Measurements from ENCODE around the gene MICALL2. TPM values are rescaled to one million over a fixed set of nuclear protein-coding genes. Genes with fewer than 3 reads are reported as not detected.

MICALL2 gene
- total and polyA plus RNA-seq, 4 donors, result 19.0 to 70.6 (median 41.0) TPM

DNA sequence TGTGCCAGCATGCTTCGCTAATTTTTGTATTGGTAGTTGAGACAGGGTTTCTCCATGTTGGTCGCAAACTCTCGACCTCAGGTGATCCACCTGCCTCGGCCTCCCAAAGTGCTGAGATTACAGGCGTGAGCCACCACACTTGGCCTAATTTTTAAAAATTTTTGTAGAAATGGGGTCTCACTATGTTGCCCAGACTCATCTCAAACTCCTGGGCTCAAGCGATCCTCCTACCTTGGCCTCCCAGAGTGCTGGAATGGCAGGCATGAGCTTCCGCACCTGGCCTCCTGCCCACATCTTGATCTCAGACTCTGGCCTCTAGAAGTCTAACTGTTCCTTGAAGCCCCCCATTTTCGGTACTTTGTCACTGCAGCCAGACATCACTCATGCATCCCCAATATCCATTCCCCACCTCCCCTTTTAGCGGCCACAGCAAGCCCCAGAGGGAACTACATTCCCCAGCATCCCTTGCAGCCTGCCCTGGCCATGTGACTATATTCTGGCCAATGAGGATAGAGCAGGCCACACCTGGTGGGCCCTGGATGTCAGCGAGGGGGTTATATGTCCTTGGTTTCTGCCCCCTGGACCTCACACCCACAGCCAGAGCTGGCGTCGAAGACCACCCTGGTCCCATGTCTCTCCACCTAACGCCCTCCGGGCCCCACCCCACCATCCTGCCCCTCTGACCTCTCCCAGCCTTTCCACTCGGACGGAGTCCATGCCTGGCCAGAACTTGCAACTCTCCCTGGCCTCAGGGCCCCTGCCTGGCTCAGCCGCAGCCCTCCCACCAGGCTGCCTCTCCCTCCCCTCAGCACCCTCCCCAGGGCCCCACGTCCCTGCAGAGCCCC lies 33.8 kb downstream of the MICALL2 start:
- 76 to 78% methylated on average over 18 of the region's 18 CpGs for WGBS, 2 donors
- Histone ChIP-seq H3K27ac (ENCODE audit: low read depth in 1 of 2, low read length in 1 of 2) (no peak overlapping the region), H3K9me3 (ENCODE audit: control insufficient read depth in 4 of 4, insufficient read depth in 3 of 4, low read length in 3 of 4) (peaks cover 0 to 6% (median 0%) of the 10 kb centered on the region in 4 donors), H3K9ac (ENCODE audit: insufficient read depth in 1 of 2, low read length in 2 of 2) (no peak overlapping the region), H3K4me3 (no peak overlapping the region), H3K36me3 (ENCODE audit: control insufficient read depth in 4 of 4, insufficient read depth in 4 of 4, low read length in 4 of 4) (no peaks in the 10 kb centered on the region), H3K27me3 (ENCODE audit: control insufficient read depth in 3 of 3, insufficient read depth in 3 of 3, low read length in 2 of 3) (peaks cover 0 to 12% (median 2%) of the 10 kb centered on the region in 3 donors), H3K4me1 (ENCODE audit: control insufficient read depth in 5 of 5, insufficient read depth in 5 of 5, low read length in 5 of 5) (peaks cover 0 to 8% (median 0%) of the 10 kb centered on the region in 5 donors)
- ATAC-seq (ENCODE audit: insufficient read depth, low FRiP score) (no peak), DNase-seq (no peak)
- TF ChIP-seq, protein P1, sequence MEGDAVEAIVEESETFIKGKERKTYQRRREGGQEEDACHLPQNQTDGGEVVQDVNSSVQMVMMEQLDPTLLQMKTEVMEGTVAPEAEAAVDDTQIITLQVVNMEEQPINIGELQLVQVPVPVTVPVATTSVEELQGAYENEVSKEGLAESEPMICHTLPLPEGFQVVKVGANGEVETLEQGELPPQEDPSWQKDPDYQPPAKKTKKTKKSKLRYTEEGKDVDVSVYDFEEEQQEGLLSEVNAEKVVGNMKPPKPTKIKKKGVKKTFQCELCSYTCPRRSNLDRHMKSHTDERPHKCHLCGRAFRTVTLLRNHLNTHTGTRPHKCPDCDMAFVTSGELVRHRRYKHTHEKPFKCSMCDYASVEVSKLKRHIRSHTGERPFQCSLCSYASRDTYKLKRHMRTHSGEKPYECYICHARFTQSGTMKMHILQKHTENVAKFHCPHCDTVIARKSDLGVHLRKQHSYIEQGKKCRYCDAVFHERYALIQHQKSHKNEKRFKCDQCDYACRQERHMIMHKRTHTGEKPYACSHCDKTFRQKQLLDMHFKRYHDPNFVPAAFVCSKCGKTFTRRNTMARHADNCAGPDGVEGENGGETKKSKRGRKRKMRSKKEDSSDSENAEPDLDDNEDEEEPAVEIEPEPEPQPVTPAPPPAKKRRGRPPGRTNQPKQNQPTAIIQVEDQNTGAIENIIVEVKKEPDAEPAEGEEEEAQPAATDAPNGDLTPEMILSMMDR (IDR thresholded peaks at IDR 0.05; ENCODE audit: control extremely low read depth, extremely low read depth), result no peak

DNA sequence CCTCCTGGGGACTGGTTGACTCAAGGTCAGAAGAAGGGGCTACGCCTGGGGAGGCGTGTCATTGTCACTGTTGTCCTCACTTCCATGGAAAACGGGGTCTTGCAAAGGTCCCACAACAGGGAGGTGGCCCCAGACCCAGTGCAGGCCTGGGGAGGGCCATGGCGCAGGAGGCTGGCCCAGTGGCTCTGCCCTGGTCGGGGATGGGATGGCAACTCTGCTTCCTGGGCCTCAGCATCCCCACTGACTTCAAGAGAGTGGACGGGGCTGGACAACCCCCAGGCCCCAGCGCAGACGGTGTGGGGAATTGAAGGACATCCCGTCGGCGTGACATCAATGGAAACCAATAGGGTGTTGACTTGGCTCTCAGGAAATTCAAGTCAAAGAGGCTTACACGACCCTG lies 35.2 kb downstream of the MICALL2 start:
- Histone ChIP-seq H3K36me3 (ENCODE audit: control insufficient read depth in 4 of 4, insufficient read depth in 4 of 4, low read length in 4 of 4) (no peaks in the 10 kb centered on the region), H3K4me1 (ENCODE audit: control insufficient read depth in 5 of 5, insufficient read depth in 5 of 5, low read length in 5 of 5) (peaks cover 0 to 6% (median 0%) of the 10 kb centered on the region in 5 donors), H3K27ac (ENCODE audit: low read depth in 1 of 2, low read length in 1 of 2) (no peak overlapping the region), H3K4me3 (no peak overlapping the region), H3K27me3 (ENCODE audit: control insufficient read depth in 3 of 3, insufficient read depth in 3 of 3, low read length in 2 of 3) (peaks cover 0 to 12% (median 2%) of the 10 kb centered on the region in 3 donors), H3K9me3 (ENCODE audit: control insufficient read depth in 4 of 4, insufficient read depth in 3 of 4, low read length in 3 of 4) (peaks cover 0 to 6% (median 0%) of the 10 kb centered on the region in 4 donors), H3K9ac (ENCODE audit: insufficient read depth in 1 of 2, low read length in 2 of 2) (no peak overlapping the region)
- ATAC-seq (ENCODE audit: insufficient read depth, low FRiP score) (no peak), DNase-seq (no peak)
- TF ChIP-seq, protein P1 (IDR thresholded peaks at IDR 0.05; ENCODE audit: control extremely low read depth, extremely low read depth), result no peak
- 77 to 87% methylated on average over 12 of the region's 12 CpGs for WGBS, 2 donors

DNA sequence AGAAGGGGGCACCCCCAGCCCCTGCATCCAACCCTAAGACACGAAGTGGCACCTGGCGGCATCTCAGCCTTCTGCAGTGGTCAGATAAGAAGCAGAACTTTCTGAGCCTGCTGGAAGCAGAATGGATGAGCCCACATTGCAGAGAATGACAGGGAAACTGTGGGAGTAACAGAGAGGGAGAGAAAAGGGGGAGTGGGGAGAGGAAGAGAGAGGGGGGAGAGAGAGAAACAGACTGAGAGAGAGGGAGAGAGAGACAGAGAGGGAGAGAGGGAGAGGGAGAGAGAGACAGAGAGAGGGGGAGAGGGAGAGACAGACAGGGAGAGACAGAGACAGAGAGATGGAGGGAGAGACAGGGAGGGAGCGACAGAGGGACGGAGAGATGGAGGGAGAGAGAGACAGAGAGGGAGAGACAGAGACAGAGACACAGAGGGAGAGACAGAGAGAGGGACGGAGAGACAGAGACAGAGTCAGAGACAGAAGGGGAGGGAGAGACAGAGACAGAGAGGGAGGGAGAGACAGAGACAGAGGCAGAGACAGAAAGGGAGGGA lies 35.9 kb downstream of the MICALL2 start:
- Histone ChIP-seq H3K36me3 (ENCODE audit: control insufficient read depth in 4 of 4, insufficient read depth in 4 of 4, low read length in 4 of 4) (no peaks in the 10 kb centered on the region), H3K27ac (ENCODE audit: low read depth in 1 of 2, low read length in 1 of 2) (no peak overlapping the region), H3K27me3 (ENCODE audit: control insufficient read depth in 3 of 3, insufficient read depth in 3 of 3, low read length in 2 of 3) (peaks cover 0 to 12% (median 2%) of the 10 kb centered on the region in 3 donors), H3K9me3 (ENCODE audit: control insufficient read depth in 4 of 4, insufficient read depth in 3 of 4, low read length in 3 of 4) (peaks cover 0 to 6% (median 0%) of the 10 kb centered on the region in 4 donors), H3K9ac (ENCODE audit: insufficient read depth in 1 of 2, low read length in 2 of 2) (no peak overlapping the region), H3K4me3 (no peak overlapping the region), H3K4me1 (ENCODE audit: control insufficient read depth in 5 of 5, insufficient read depth in 5 of 5, low read length in 5 of 5) (peaks cover 0 to 6% (median 0%) of the 10 kb centered on the region in 5 donors)
- ATAC-seq (ENCODE audit: insufficient read depth, low FRiP score), result no peak
- WGBS, 2 donors, result 63 to 65% methylated on average over 5 of the region's 5 CpGs
- TF ChIP-seq, protein P1 (IDR thresholded peaks at IDR 0.05; ENCODE audit: control extremely low read depth, extremely low read depth), result no peak
- no peak for DNase-seq
